NAMALWA (cell line): ENCODE data around the gene NELFE.

Source experiments
- DNase-seq: peaks from one replicate; pipeline ENCODE4 v3.0.0-alpha.2; 2015; ENCODE audit warnings: low spot score

NELFE gene

GRCh38 chr6:31972709-31973350 is 14.1 kb upstream of the NELFE start:
- DNase-seq, result no peak

- peak; percentile 98 for DNase-seq
Measured at GRCh38 chr6:31971993-31972708, 13.4 kb upstream of the NELFE start, which contains the start of gene DXO. Gene DXO (minus strand): TSS chr6:31972138. CDS start chr6:31971675, 463 bp downstream.

GRCh38 chr6:31971279-31971992 is 12.7 kb upstream of the NELFE start:
- DNase-seq, result no peak

GRCh38 chr6:31970604-31971271 is 12.0 kb upstream of the NELFE start:
- DNase-seq, result no peak

- DNase-seq, result no peak
Measured at GRCh38 chr6:31969712-31970603, 11.2 kb upstream of the NELFE start.

- DNase-seq, result no peak
Measured at GRCh38 chr6:31968791-31969711, 10.3 kb upstream of the NELFE start.

- no peak for DNase-seq
Measured at GRCh38 chr6:31968326-31968725, 9.6 kb upstream of the NELFE start.

GRCh38 chr6:31967926-31968320 is 9.2 kb upstream of the NELFE start:
- no peak for DNase-seq

GRCh38 chr6:31966997-31967925 is 8.5 kb upstream of the NELFE start:
- DNase-seq, result no peak

- no peak for DNase-seq
Measured at GRCh38 chr6:31966506-31966905, 7.7 kb upstream of the NELFE start.

- no peak for DNase-seq
Measured at GRCh38 chr6:31965700-31966099, 6.9 kb upstream of the NELFE start.

- no peak for DNase-seq
Measured at GRCh38 chr6:31963921-31964320, 5.2 kb upstream of the NELFE start.

GRCh38 chr6:31961616-31962015 is 2.8 kb upstream of the NELFE start:
- no peak for DNase-seq

- no peak for DNase-seq
Measured at GRCh38 chr6:31958412-31958740, 395 bp downstream of the NELFE start.

- DNase-seq, result no peak
Measured at GRCh38 chr6:31956796-31957195, 2.0 kb downstream of the NELFE start.

- no peak for DNase-seq
Measured at GRCh38 chr6:31954511-31954910, 4.3 kb downstream of the NELFE start.

GRCh38 chr6:31952890-31953289 is 5.9 kb downstream of the NELFE start:
- no peak for DNase-seq

GRCh38 chr6:31952140-31952805 is 6.5 kb downstream of the NELFE start:
- no peak for DNase-seq
